ENCODE measurements around the gene TSPOAP1.
"Not testable (repeated sequence)": the region's sequence is repeated elsewhere in the genome, so short reads cannot be mapped to it uniquely, and the experiment has no call there.

Gene TSPOAP1

GRCh38 chr17:58362368-58363014 is 33.9 kb upstream of the TSPOAP1 start:
- no peak for DNase-seq

DNA sequence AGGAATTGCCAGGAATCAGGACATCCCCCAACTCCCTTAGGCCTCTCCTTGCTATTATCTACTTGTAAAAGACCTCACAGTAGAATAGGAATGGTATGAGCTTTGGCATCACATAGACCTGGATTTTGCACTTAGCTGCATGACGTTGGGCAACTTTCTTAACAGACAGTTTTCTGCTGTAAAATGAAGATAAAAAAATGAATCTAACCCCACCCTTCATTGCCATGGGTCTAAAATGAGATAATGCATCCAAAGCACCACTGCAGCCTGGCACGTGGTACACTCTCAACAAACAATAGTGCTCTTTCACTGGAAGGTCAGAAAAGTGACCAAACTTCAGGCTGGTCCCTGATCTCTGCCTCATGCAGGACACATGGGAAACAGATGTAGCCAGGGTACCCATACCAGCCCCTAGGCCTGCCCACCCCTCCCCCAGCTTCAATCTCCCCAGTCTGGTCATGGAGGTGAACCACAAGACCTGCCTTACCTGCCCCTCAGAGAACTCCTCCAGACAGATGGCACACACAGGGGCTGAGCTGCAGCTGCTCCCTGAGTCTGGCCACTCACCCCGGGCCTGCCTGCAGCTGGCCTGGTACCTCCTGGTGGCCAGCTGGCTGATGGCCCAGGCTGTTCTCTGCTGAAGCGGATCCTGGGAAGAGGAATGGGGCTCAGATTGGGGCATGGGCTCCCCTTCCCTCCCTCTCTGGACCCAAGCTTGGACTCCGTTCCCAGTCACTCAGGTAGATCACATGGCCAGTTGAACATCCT is 31.9 kb upstream of the TSPOAP1 start:
- no peak for DNase-seq

- DNase-seq: no peak
Measured at GRCh38 chr17:58358408-58359172, 30.0 kb upstream of the TSPOAP1 start.

- no peak for DNase-seq
Measured at GRCh38 chr17:58357312-58358297, 29.0 kb upstream of the TSPOAP1 start.

DNA sequence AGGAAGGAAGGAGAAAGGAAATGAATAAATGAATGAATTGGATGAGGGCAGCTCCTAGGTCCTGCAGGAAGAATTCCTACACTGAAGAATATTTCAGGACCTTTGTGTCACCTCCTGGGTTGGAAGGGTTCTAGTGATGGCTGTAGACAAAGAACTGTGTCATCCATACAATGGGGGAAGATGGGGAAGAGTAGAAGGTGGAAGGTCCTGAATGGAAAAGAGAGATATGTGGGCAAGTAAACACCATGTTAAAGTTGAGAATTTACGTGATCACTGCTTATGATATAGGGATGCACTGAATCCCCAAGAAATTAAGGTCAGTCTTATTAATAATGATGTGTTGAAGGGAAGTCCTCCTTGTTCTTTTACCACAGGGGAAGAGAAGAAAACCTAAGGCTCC is 27.6 kb upstream of the TSPOAP1 start:
- no peak for DNase-seq

GRCh38 chr17:58354541-58355216 is 26.1 kb upstream of the TSPOAP1 start:
- DNase-seq: no peak

GRCh38 chr17:58353389-58353825 is 24.8 kb upstream of the TSPOAP1 start:
- no peak for DNase-seq

DNA sequence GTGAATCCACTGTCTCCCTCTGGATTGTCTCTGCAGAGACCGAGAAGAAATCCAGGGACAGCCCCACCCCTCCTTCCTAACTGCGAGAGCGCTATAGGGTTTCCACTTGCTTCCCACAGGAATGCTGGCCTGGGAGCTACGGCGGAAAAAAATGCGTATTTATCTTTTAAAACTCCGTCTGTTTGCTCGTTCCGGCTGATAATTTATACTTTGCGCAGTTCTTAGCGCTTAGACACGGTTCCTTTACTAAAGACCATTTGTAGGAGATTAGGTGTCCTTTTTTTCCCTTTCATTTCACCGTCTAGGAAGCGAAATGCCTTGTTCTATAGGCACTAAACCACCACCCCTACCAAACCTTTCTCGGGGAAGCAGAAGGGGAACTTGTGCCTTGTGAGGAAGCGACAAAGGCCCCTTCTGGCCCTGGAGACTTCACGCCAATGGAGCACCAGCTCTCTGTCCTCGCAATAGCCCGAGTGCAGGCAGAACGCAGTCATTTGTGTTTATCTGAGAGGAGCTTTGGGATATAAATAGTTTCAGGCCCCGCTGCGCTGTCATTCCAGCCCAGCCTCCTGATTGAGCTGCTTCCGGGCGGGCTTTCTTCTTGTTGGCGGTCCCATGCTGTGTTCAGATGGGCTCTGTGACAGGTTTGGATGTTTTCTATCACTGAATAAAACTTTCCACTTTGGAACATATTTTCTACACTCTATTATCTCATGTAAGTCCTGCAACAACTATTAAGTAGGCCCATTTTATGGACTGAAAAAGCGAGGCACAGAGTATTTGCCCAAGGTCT is 24.2 kb upstream of the TSPOAP1 start:
- DNase-seq: no peak

DNA sequence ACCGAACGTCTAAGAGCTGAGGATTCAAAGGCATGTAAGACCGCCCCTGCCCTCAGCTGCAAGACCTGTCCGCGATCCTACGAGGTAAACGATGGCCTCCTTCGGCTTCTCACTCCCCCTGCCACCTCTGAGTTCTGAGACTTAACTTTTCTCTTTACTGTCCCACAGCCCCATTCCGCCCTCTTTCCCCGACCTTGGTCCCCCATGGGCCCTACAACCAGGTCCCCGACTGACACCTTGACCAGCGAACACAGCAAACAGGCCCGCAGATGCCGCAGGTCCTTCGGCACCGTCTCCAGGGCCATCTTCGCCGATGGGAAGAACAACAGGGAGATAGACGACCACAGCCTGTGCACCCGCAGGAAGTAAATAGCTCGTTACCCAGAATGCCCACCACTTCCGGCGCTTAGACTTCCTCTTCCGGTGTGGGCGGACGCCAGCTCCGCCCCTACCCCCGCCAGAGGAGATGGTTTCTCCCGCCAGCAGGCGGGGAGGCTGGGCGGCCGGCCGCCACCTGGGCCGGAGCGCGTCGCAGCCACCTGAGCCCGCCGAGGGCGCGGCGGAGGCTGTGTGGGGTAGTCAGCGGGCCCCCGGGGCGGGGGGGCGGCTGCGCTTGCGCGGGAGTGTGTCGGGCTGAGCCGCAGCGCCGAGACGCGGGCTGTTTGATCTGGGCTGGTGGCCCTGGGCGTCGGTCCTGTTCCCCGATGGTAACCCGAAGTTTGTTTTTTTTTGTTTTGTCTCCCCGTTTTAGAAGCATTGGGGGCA is 23.4 kb upstream of the TSPOAP1 start, which contains the start of gene SUPT4H1:
Gene SUPT4H1 (minus strand): TSS at position 371 of the 765 bp plus-strand sequence. CDS start 66 bp downstream, at position 305.
- DNase-seq: peak; percentile 94

- no peak for DNase-seq
Measured at GRCh38 chr17:58351182-58351581, 22.6 kb upstream of the TSPOAP1 start.

DNA sequence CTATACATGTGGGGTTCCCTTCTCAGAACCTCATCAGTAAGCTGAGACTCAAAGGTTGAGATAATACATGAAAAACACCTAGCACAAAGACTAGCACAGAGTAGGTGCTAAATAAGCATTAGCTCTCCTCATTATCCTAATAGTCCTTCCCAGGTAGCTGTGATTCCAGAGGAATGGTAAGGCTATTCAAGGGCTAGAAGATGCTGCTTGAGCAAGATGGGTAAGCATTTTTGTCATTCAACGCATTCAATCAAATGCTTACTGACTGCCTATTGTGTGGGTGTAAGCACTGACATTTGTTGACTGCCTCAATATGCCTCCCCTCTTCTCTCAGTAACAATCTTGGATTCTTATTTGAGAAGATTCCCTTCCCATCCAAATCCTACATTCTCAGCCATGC is 19.4 kb upstream of the TSPOAP1 start:
- DNase-seq: no peak

GRCh38 chr17:58345500-58345899 is 16.9 kb upstream of the TSPOAP1 start:
- no peak for DNase-seq

GRCh38 chr17:58344791-58345157 is 16.2 kb upstream of the TSPOAP1 start:
- DNase-seq: no peak

DNA sequence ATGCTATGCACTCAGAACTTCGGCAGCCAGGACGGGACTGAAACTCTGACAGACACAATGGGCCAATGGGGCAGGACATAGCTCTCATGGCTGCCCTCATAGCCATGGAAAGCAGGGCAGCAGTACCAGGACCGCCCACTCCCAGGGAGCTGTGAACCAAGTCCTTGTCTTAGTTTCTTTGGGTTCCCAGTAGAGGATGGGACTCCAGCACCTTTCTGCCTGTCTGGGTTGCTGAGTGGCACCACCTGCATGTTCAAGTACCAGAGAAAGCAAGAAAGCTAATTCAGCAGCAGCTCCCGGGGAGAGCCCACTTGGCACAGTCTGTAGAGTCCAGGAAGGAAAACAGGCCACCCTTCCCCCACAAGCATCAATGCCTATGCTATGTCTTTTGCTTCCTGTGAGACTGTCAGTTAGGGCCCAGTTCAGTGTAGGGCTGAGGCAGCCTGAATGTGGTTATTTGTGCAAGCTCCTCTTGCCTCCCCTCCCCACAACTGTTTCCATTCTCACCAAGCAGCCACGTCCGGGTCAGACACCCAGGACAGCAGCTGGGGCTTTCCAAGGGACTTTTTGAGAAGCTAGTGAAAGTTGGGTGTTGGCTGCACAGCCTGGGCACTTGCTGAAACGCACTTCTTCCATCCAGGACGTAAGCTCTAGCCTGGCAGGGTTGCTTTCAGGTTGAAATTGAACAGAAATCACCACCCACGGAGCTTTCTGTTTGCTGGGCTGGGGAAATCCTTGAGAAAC is 15.6 kb upstream of the TSPOAP1 start:
- DNase-seq: peak; percentile 28

- DNase-seq: no peak
Measured at GRCh38 chr17:58343131-58343530, 14.5 kb upstream of the TSPOAP1 start.

GRCh38 chr17:58341861-58342475 is 13.4 kb upstream of the TSPOAP1 start:
- DNase-seq: no peak

DNA sequence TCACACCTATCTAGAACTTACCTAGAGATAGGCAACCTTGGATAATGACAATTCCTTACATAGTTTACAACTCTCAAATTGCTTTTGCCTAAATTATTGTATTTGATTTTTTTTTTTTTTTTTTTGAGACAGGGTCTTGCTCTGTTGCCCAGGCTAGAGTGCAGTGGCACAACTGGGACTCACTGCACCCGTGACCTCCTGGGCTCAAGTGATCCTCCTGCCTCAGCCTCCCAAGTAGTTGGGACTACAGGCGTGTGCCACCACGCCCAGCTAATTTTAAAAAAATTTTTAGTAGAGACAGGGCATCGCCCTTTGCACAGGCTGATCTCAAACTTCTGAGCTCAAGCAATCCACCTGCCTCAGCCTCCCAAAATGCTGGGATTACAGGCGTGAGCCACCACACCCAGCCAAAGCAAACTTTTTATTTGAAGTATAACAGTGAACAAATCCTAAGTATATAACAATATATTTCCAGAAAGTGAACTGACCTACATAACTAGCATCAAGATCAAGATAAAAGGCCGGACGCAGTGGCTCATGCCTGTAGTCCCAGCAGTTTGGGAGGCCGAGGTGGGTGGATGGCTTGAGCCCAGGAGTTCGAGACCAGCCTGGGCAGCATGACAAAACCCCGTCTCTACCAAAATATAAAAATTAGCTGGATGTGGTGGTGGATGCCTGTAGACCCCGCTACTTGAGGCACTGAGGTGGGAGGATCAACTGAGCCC is 12.7 kb upstream of the TSPOAP1 start:
- DNase-seq: not testable (repeated sequence)

DNA sequence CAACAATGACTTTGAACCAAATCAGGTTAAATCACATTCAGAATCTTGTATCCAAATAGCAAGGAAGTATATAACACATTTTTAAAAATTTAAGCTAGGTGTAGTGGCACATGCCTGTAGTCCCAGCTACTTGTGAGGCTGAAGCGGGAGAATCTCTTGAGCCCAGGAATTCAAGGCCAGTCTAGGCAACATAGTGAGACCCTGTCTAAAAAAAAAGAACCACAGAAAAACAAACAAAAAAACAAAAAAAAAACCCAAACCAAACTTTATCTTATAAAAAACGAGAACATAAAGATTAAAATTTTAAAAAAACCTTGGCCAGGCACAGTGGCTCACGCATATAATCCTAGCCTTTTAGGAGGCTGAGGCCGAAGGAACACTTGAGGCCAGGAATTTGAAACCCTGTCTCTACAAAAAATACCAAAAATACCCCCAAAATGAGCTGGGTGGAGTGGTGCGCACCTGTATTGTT is 11.8 kb upstream of the TSPOAP1 start:
- DNase-seq: no peak
